ENCODE data around the gene PIM2. TPM values are rescaled to one million over a fixed set of nuclear protein-coding genes. Genes with fewer than 3 reads are reported as not detected.

Gene PIM2
- total RNA-seq, 1 donor from 2014 or later: 13.4 TPM

DNA sequence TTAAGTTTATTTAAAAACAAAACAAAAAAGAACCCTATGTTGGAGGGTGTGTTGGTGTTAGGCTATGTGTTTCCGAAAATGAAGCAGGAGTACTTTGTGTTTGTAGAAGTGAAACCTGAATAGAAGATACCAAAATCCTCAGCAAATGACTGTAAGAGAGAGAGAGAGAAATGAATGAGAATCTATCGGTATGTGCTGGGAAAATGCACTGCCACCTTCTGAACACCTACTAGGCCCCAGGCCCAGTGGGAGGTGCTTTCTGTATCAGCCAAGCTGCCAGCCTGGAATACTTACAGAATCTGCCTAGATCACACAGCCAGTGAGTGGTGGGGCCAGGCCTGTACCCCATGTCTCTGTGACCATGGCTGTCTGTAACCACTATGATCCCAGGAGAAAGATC is 14.9 kb upstream of the PIM2 start:
- peaks cover 3% of the 10 kb centered on the region for H3K9me3 Mint-ChIP-seq
- peaks cover 8% of the 10 kb centered on the region for H3K4me1 Mint-ChIP-seq
- DNase-seq (ENCODE audit: low read depth, low spot score): no peak
- H3K27ac Mint-ChIP-seq (ENCODE audit: unreplicated experiment): no peak overlapping the region
- H3K4me3 Mint-ChIP-seq: no peak overlapping the region
- TF ChIP-seq, protein P1, sequence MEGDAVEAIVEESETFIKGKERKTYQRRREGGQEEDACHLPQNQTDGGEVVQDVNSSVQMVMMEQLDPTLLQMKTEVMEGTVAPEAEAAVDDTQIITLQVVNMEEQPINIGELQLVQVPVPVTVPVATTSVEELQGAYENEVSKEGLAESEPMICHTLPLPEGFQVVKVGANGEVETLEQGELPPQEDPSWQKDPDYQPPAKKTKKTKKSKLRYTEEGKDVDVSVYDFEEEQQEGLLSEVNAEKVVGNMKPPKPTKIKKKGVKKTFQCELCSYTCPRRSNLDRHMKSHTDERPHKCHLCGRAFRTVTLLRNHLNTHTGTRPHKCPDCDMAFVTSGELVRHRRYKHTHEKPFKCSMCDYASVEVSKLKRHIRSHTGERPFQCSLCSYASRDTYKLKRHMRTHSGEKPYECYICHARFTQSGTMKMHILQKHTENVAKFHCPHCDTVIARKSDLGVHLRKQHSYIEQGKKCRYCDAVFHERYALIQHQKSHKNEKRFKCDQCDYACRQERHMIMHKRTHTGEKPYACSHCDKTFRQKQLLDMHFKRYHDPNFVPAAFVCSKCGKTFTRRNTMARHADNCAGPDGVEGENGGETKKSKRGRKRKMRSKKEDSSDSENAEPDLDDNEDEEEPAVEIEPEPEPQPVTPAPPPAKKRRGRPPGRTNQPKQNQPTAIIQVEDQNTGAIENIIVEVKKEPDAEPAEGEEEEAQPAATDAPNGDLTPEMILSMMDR (conservative IDR thresholded peaks at IDR 0.05): no peak
- peaks cover 16% of the 10 kb centered on the region for H3K36me3 Mint-ChIP-seq (ENCODE audit: low read depth)
- H3K27me3 Mint-ChIP-seq (ENCODE audit: low read depth): no peaks in the 10 kb centered on the region

DNA sequence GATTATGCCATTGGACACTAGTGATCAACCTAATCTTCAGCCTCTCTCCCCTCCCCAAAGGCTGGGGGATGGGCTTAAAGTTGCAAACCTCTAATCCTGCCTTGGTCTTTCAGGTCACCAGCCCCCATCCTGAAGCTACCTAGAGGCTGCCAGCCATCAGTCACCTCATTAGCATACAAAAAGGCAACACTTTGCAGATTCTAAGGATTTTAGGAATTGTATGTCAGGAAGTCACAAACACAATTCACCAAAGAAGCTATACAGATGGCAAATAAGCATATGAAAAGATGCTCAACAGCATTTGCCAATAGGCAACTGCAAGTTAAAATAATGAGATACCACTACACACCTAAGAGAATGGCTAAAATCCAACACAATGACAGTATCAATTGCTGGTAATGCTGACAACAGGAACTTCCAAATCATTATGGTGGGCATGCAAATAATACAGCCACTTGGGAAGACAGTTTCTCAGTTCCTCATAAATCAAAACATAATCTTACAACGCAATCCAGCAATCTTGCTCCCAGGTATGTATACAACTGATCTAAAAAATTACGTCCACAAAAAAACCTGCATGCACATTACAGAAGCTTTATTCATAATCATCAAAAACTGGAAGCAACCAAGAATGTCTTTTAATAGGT is 9.0 kb upstream of the PIM2 start:
- Mint-ChIP-seq H3K27me3 (ENCODE audit: low read depth) (no peaks in the 10 kb centered on the region), H3K4me3 (no peak overlapping the region), H3K36me3 (ENCODE audit: low read depth) (peaks cover 19% of the 10 kb centered on the region), H3K9me3 (peaks cover under 1% of the 10 kb centered on the region), H3K4me1 (peaks cover 12% of the 10 kb centered on the region), H3K27ac (ENCODE audit: unreplicated experiment) (no peak overlapping the region)
- no peak for DNase-seq (ENCODE audit: low read depth, low spot score)
- TF ChIP-seq, protein P1 (conservative IDR thresholded peaks at IDR 0.05): no peak

- peaks cover 12% of the 10 kb centered on the region for H3K4me1 Mint-ChIP-seq
- H3K27ac Mint-ChIP-seq (ENCODE audit: unreplicated experiment): peak overlapping the region; percentile 35
- no peak for DNase-seq (ENCODE audit: low read depth, low spot score)
- peaks cover 18% of the 10 kb centered on the region for H3K36me3 Mint-ChIP-seq (ENCODE audit: low read depth)
- no peaks in the 10 kb centered on the region for H3K9me3 Mint-ChIP-seq
- no peak overlapping the region for H3K4me3 Mint-ChIP-seq
- TF ChIP-seq, protein P1 (conservative IDR thresholded peaks at IDR 0.05): no peak
- H3K27me3 Mint-ChIP-seq (ENCODE audit: low read depth): no peaks in the 10 kb centered on the region
Measured at GRCh38 chrX:48927123-48927522, 8.3 kb upstream of the PIM2 start.

DNA sequence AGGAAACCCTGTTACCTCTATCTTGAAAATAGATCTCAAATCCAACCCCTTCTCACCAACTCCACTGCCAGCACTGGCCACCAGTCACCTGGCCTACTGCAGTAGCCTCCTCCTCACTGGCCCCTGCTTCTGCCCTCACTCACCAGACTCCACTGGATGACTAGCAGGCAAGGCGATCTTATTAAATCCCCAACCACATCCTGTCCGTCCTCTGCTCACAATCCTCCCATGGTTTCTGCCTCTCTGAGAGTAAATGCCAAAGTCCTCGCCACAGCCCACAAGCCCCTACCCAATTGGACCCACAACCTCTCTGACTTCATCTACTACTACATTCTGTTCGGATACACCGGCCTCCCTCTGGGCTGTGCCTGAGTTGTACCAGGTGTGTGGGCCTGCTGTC is 5.4 kb upstream of the PIM2 start:
- Mint-ChIP-seq H3K27me3 (ENCODE audit: low read depth) (no peaks in the 10 kb centered on the region), H3K9me3 (no peaks in the 10 kb centered on the region), H3K36me3 (ENCODE audit: low read depth) (peaks cover 15% of the 10 kb centered on the region), H3K27ac (ENCODE audit: unreplicated experiment) (no peak overlapping the region), H3K4me1 (peaks cover 24% of the 10 kb centered on the region), H3K4me3 (peak overlapping the region; percentile 33)
- DNase-seq (ENCODE audit: low read depth, low spot score): no peak
- TF ChIP-seq, protein P1 (conservative IDR thresholded peaks at IDR 0.05): no peak

GRCh38 chrX:48923771-48924170 is 4.9 kb upstream of the PIM2 start:
- no peak overlapping the region for H3K4me3 Mint-ChIP-seq
- peaks cover 15% of the 10 kb centered on the region for H3K36me3 Mint-ChIP-seq (ENCODE audit: low read depth)
- H3K27ac Mint-ChIP-seq (ENCODE audit: unreplicated experiment): no peak overlapping the region
- H3K4me1 Mint-ChIP-seq: peaks cover 27% of the 10 kb centered on the region
- no peaks in the 10 kb centered on the region for H3K9me3 Mint-ChIP-seq
- DNase-seq (ENCODE audit: low read depth, low spot score): no peak
- no peaks in the 10 kb centered on the region for H3K27me3 Mint-ChIP-seq (ENCODE audit: low read depth)
- TF ChIP-seq, protein P1 (conservative IDR thresholded peaks at IDR 0.05): no peak

All from neural crest cell (in vitro differentiated cells).